HepG2 (cell line): Measurements from ENCODE around the gene SEPTIN10. TPM values are rescaled to one million over a fixed set of nuclear protein-coding genes. Genes with fewer than 3 reads are reported as not detected.

ENCODE experiments used
- ASH2L ChIP-seq: fragments of 300-600, 200-600 bp; sonication (generic); IDR thresholded peaks from 2 replicates; pipeline ENCODE4 v1.7.0; 2017; ENCODE audit warnings: low read depth, mild to moderate bottlenecking, moderate library complexity, mixed read lengths, low read length; ENCODE audit not compliant: insufficient read length
- GATAD2A ChIP-seq: IDR thresholded peaks from 2 replicates; pipeline ENCODE4 v1.6.1; 2016
- HDAC2 ChIP-seq: sonication (generic); formaldehyde crosslinking; IDR thresholded peaks from 2 replicates; pipeline ENCODE4 v1.4.0; 2020; ENCODE audit warnings: missing genetic modification reagents
- IKZF4 ChIP-seq: sonication (generic); formaldehyde crosslinking; IDR thresholded peaks from 2 replicates; pipeline ENCODE4 v1.5.1; 2020; ENCODE audit warnings: borderline replicate concordance, mild to moderate bottlenecking, low read depth, missing genetic modification reagents; ENCODE audit errors: not compliant biosample characterization
- PRPF4 ChIP-seq: fragments of 200-400 bp; formaldehyde crosslinking; IDR thresholded peaks from 2 replicates; pipeline ENCODE4 v1.6.1; 2016; ENCODE audit warnings: low read length, low read depth; ENCODE audit not compliant: poor library complexity, severe bottlenecking
- RARA ChIP-seq: IDR thresholded peaks from 2 replicates; pipeline ENCODE4 v1.6.1; 2016; ENCODE audit warnings: missing genetic modification reagents, missing compliant biosample characterization
- RORA ChIP-seq: sonication (generic); formaldehyde crosslinking; IDR thresholded peaks from 2 replicates; pipeline ENCODE4 v1.5.0; 2020; ENCODE audit warnings: mild to moderate bottlenecking, missing genetic modification reagents, moderate library complexity
- SAFB2 ChIP-seq: sonication (generic); formaldehyde crosslinking; IDR thresholded peaks from 2 replicates; pipeline ENCODE4 v1.5.1; 2020; ENCODE audit warnings: missing genetic modification reagents, low read depth, mild to moderate bottlenecking, borderline replicate concordance
- SAP130 ChIP-seq: IDR thresholded peaks from 2 replicates; pipeline ENCODE4 v1.6.1; 2016; ENCODE audit warnings: low read depth
- SMYD3 ChIP-seq: sonication (generic); formaldehyde crosslinking; IDR thresholded peaks from 2 replicates; pipeline ENCODE4 v1.8.1; 2023; ENCODE audit warnings: mild to moderate bottlenecking, missing genetic modification reagents
- SP2 ChIP-seq: sonication (generic); formaldehyde crosslinking; IDR thresholded peaks from 2 replicates; pipeline ENCODE4 v1.5.1; 2020; ENCODE audit warnings: mild to moderate bottlenecking, missing genetic modification reagents
- THAP11 ChIP-seq: IDR thresholded peaks from 2 replicates; pipeline ENCODE4 v1.6.1; 2016; ENCODE audit warnings: missing biosample characterization, missing genetic modification reagents
- ZNF570 ChIP-seq: sonication (generic); formaldehyde crosslinking; IDR thresholded peaks from 2 replicates; pipeline ENCODE4 v1.4.0; 2020; ENCODE audit warnings: mild to moderate bottlenecking, missing genetic modification reagents, borderline replicate concordance
- ZSCAN20 ChIP-seq: sonication (generic); formaldehyde crosslinking; IDR thresholded peaks from 2 replicates; pipeline ENCODE4 v1.4.0; 2020; ENCODE audit warnings: missing genetic modification reagents, mild to moderate bottlenecking, borderline replicate concordance
- polyA plus RNA-seq, 8 experiments: library from polyadenylated mRNA; depleted of rRNA in 3 of 8; stranded (reverse) in 7 of 8; unstranded in 1 of 8; fragments of >200 nt; fragmentation: Illumina TruSeq in 4 of 8; extraction: Trizol in 4 of 8; gene quantifications; 2 replicates each; pipeline versions ENCODE4 v1.2.1 to v1.2.3, GENCODE V29; 2011 to 2016; ENCODE audit warnings: low read depth in 4 of 8, missing spikeins in 1 of 8, mixed read lengths in 1 of 8; ENCODE audit not compliant: insufficient read depth in 1 of 8
- total RNA-seq, 5 experiments: library from RNA; depleted of rRNA; stranded (reverse); fragments of >200 nt; fragmentation: Illumina TruSeq; extraction: Trizol; gene quantifications; 2 replicates each; pipeline ENCODE4 v1.2.3, GENCODE V29; 2016; ENCODE audit warnings: low read depth in 1 of 5
- TF ChIP-seq, protein P1 (sequence below): IDR thresholded peaks from 2 replicates; pipeline ENCODE4 v1.6.1; 2016; ENCODE audit warnings: mild to moderate bottlenecking
- TF ChIP-seq, protein P2 (sequence below): sonication (generic); formaldehyde crosslinking; IDR thresholded peaks from 2 replicates; pipeline ENCODE4 v1.4.0; 2020; ENCODE audit warnings: missing genetic modification reagents
- TF ChIP-seq, protein P3 (sequence below): sonication (generic); formaldehyde crosslinking; IDR thresholded peaks from 2 replicates; pipeline ENCODE4 v1.5.0; 2020; ENCODE audit warnings: missing genetic modification reagents
- TF ChIP-seq, protein P4 (sequence below): sonication (generic); formaldehyde crosslinking; IDR thresholded peaks from 2 replicates; pipeline ENCODE4 v1.4.0; 2020; ENCODE audit warnings: mild to moderate bottlenecking, low read depth, missing genetic modification reagents
- TF ChIP-seq, protein P5 (sequence below): sonication (generic); formaldehyde crosslinking; IDR thresholded peaks from 2 replicates; pipeline ENCODE4 v1.4.0; 2020; ENCODE audit warnings: mild to moderate bottlenecking, missing genetic modification reagents

SEPTIN10 gene
- total and polyA plus RNA-seq, 2 of the 13 experiments (the other 11 are each of a cell fraction or from before 2014, with no cell fraction given) = 45.8 to 67.5 TPM

DNA sequence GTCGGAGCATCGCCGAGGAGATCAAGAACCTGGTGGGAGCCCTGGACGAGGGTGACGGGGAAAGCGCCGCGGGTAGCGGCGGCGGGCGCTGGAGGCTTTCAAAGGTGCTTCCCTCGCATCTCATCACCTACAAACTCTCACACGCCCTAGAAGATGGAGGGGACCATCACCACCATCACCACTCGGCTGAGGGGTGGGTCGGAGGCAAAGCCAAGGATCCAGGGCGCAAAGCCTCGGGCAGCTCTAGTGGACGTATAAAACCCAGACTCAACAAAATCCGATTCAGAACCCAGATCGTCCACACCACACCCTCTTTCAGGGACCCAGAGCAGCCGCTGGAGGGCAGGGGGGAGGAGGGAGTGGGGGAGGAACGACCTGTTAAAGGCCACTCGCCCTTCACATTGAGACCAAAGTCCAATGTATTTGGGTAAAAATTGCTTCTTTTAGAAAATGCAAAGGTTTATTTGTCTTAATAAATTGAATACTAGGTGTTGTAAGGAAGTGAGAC, 1.9 kb upstream of the SEPTIN10 start (continued):
- TF ChIP-seq, protein P1, sequence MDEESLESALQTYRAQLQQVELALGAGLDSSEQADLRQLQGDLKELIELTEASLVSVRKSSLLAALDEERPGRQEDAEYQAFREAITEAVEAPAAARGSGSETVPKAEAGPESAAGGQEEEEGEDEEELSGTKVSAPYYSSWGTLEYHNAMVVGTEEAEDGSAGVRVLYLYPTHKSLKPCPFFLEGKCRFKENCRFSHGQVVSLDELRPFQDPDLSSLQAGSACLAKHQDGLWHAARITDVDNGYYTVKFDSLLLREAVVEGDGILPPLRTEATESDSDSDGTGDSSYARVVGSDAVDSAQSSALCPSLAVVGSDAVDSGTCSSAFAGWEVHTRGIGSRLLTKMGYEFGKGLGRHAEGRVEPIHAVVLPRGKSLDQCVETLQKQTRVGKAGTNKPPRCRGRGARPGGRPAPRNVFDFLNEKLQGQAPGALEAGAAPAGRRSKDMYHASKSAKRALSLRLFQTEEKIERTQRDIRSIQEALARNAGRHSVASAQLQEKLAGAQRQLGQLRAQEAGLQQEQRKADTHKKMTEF = peak; percentile 20; the same call in 1 of the 2 replicates
- TF ChIP-seq ZNF570 (no peak), RARA (peak; percentile 29; the same call in 1 of the 2 replicates), PRPF4 (no peak), ASH2L (peak; percentile 70), THAP11 (0 out of 2 replicates have a peak, but pooled peaks have one; percentile 5), SAFB2 (CRISPR knock-in tag) (0 out of 2 replicates have a peak, but pooled peaks have one; percentile 53), ZSCAN20 (CRISPR knock-in tag) (peak; percentile 99), RORA (CRISPR knock-in tag) (no peak), HDAC2 (peak; percentile 14; the same call in 1 of the 2 replicates), SMYD3 (CRISPR knock-in tag) (peak; percentile 3; the same call in 1 of the 2 replicates), GATAD2A (CRISPR knock-in tag) (0 out of 2 replicates have a peak, but pooled peaks have one; percentile 1), SAP130 (CRISPR knock-in tag) (peak; percentile 81), IKZF4 (CRISPR knock-in tag) (no peak), SP2 (CRISPR knock-in tag) (no peak)
- TF ChIP-seq, protein P2, sequence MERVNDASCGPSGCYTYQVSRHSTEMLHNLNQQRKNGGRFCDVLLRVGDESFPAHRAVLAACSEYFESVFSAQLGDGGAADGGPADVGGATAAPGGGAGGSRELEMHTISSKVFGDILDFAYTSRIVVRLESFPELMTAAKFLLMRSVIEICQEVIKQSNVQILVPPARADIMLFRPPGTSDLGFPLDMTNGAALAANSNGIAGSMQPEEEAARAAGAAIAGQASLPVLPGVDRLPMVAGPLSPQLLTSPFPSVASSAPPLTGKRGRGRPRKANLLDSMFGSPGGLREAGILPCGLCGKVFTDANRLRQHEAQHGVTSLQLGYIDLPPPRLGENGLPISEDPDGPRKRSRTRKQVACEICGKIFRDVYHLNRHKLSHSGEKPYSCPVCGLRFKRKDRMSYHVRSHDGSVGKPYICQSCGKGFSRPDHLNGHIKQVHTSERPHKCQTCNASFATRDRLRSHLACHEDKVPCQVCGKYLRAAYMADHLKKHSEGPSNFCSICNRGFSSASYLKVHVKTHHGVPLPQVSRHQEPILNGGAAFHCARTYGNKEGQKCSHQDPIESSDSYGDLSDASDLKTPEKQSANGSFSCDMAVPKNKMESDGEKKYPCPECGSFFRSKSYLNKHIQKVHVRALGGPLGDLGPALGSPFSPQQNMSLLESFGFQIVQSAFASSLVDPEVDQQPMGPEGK = peak; percentile 69
- TF ChIP-seq, protein P3, sequence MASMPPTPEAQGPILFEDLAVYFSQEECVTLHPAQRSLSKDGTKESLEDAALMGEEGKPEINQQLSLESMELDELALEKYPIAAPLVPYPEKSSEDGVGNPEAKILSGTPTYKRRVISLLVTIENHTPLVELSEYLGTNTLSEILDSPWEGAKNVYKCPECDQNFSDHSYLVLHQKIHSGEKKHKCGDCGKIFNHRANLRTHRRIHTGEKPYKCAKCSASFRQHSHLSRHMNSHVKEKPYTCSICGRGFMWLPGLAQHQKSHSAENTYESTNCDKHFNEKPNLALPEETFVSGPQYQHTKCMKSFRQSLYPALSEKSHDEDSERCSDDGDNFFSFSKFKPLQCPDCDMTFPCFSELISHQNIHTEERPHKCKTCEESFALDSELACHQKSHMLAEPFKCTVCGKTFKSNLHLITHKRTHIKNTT (CRISPR knock-in tag) = no peak
- TF ChIP-seq, protein P4, sequence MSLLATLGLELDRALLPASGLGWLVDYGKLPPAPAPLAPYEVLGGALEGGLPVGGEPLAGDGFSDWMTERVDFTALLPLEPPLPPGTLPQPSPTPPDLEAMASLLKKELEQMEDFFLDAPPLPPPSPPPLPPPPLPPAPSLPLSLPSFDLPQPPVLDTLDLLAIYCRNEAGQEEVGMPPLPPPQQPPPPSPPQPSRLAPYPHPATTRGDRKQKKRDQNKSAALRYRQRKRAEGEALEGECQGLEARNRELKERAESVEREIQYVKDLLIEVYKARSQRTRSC (CRISPR knock-in tag) = 0 out of 2 replicates have a peak, but pooled peaks have one; percentile 21
- TF ChIP-seq, protein P5, sequence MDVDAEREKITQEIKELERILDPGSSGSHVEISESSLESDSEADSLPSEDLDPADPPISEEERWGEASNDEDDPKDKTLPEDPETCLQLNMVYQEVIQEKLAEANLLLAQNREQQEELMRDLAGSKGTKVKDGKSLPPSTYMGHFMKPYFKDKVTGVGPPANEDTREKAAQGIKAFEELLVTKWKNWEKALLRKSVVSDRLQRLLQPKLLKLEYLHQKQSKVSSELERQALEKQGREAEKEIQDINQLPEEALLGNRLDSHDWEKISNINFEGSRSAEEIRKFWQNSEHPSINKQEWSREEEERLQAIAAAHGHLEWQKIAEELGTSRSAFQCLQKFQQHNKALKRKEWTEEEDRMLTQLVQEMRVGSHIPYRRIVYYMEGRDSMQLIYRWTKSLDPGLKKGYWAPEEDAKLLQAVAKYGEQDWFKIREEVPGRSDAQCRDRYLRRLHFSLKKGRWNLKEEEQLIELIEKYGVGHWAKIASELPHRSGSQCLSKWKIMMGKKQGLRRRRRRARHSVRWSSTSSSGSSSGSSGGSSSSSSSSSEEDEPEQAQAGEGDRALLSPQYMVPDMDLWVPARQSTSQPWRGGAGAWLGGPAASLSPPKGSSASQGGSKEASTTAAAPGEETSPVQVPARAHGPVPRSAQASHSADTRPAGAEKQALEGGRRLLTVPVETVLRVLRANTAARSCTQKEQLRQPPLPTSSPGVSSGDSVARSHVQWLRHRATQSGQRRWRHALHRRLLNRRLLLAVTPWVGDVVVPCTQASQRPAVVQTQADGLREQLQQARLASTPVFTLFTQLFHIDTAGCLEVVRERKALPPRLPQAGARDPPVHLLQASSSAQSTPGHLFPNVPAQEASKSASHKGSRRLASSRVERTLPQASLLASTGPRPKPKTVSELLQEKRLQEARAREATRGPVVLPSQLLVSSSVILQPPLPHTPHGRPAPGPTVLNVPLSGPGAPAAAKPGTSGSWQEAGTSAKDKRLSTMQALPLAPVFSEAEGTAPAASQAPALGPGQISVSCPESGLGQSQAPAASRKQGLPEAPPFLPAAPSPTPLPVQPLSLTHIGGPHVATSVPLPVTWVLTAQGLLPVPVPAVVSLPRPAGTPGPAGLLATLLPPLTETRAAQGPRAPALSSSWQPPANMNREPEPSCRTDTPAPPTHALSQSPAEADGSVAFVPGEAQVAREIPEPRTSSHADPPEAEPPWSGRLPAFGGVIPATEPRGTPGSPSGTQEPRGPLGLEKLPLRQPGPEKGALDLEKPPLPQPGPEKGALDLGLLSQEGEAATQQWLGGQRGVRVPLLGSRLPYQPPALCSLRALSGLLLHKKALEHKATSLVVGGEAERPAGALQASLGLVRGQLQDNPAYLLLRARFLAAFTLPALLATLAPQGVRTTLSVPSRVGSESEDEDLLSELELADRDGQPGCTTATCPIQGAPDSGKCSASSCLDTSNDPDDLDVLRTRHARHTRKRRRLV (CRISPR knock-in tag) = 0 out of 2 replicates have a peak, but pooled peaks have one; percentile 21
